ENCODE results near the gene NPAS2.

NPAS2 gene

DNA sequence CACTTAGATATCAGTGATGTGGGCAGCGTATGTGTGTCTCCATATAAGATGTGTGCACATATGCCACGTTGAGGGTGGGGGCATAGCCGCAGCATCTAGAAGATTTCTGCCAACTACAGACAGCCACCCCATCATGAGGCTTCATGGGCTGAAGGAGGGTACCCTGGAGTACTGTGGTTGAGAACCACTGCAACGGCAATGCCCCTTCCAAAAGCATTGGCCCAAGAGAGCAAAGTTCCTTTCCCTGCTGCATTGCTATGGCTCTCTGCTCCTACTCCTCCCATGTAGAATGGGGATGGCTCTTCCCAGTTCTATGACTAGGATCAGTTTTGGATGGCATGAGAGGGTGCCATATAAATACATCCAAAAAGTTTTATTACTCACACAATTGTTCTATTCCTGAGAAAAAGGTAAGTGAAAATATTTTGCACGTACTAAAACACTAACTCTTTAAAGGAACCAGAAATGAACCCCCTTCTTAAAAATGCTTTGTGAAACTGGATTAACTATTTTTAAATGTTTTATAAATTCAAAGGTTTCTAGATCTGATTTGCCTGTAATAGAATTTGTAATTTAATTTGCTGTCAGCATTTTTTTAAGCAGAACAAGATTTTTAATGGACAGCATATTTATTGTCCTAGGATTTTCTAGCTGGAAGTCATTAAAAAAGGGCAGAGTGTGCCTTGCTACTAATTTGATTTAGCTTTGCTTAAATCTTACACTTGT lies 177.7 kb downstream of the NPAS2 start:
- Histone ChIP-seq H3K9ac (ENCODE audit: low read depth in 1 of 2, low read length in 2 of 2) (no peak overlapping the region), H3K36me3 (ENCODE audit: control insufficient read depth in 2 of 2, insufficient read depth in 2 of 2, low read length in 2 of 2) (peaks cover 8 to 9% of the 10 kb centered on the region in 2 donors), H3K9me3 (ENCODE audit: control insufficient read depth in 2 of 2, low read length in 2 of 2) (no peaks in the 10 kb centered on the region), H3K27ac (ENCODE audit: low read depth in 2 of 2, low read length in 2 of 2) (no peak overlapping the region), H3K27me3 (ENCODE audit: control insufficient read depth in 2 of 2, insufficient read depth in 2 of 2, low read length in 2 of 2) (no peaks in the 10 kb centered on the region), H3K4me3 (ENCODE audit: low read length in 2 of 2) (no peak overlapping the region), H3K4me1 (ENCODE audit: control insufficient read depth in 2 of 2, insufficient read depth in 2 of 2, low read length in 2 of 2) (peaks cover 4 to 5% of the 10 kb centered on the region in 2 donors)

DNA sequence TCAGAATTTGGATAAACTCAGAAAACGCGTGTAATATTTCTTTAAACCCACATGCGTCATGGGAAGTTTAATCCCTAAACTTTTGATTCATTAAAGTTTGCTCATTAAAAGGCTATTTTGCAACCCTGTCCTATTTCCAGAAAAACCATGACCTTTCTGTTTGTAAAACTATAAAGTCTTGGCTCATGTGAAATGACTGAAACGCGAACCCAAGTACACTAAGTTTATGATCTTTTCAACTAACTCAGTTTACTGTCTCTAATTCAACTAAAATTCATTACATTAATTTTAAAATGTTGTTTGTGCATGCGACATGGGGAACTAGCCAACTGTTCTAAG lies 178.3 kb downstream of the NPAS2 start:
- Histone ChIP-seq H3K27me3 (ENCODE audit: control insufficient read depth in 2 of 2, insufficient read depth in 2 of 2, low read length in 2 of 2) (no peaks in the 10 kb centered on the region), H3K9me3 (ENCODE audit: control insufficient read depth in 2 of 2, low read length in 2 of 2) (no peaks in the 10 kb centered on the region), H3K4me3 (ENCODE audit: low read length in 2 of 2) (no peak overlapping the region), H3K4me1 (ENCODE audit: control insufficient read depth in 2 of 2, insufficient read depth in 2 of 2, low read length in 2 of 2) (peaks cover 7 to 8% of the 10 kb centered on the region in 2 donors), H3K9ac (ENCODE audit: low read depth in 1 of 2, low read length in 2 of 2) (no peak overlapping the region), H3K36me3 (ENCODE audit: control insufficient read depth in 2 of 2, insufficient read depth in 2 of 2, low read length in 2 of 2) (peaks cover 8 to 9% of the 10 kb centered on the region in 2 donors), H3K27ac (ENCODE audit: low read depth in 2 of 2, low read length in 2 of 2) (no peak overlapping the region)

DNA sequence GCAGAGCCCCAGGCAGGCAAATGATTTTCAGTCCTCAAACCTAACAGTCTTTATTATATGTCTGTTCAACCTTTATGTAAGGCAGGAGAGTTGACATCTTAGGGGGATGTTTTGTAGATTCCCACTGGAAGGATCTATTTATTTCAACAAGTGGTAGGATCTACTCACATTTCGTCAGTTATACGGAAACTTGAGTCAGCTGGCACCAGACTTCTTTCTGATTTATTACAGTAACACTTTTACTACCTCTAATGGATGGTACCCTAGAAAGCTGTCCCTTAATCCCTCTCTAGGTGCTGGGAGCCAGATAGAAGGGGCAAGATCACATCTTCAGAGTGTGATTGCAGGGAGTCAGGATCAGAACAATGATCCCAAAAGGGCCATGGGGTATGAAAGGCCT lies 180.1 kb downstream of the NPAS2 start:
- Histone ChIP-seq H3K4me3 (ENCODE audit: low read length in 2 of 2) (no peak overlapping the region), H3K4me1 (ENCODE audit: control insufficient read depth in 2 of 2, insufficient read depth in 2 of 2, low read length in 2 of 2) (peaks cover 15 to 18% of the 10 kb centered on the region in 2 donors), H3K36me3 (ENCODE audit: control insufficient read depth in 2 of 2, insufficient read depth in 2 of 2, low read length in 2 of 2) (peaks cover 15 to 22% of the 10 kb centered on the region in 2 donors), H3K9ac (ENCODE audit: low read depth in 1 of 2, low read length in 2 of 2) (no peak overlapping the region), H3K27ac (ENCODE audit: low read depth in 2 of 2, low read length in 2 of 2) (no peak overlapping the region), H3K9me3 (ENCODE audit: control insufficient read depth in 2 of 2, low read length in 2 of 2) (no peaks in the 10 kb centered on the region), H3K27me3 (ENCODE audit: control insufficient read depth in 2 of 2, insufficient read depth in 2 of 2, low read length in 2 of 2) (no peaks in the 10 kb centered on the region)

DNA sequence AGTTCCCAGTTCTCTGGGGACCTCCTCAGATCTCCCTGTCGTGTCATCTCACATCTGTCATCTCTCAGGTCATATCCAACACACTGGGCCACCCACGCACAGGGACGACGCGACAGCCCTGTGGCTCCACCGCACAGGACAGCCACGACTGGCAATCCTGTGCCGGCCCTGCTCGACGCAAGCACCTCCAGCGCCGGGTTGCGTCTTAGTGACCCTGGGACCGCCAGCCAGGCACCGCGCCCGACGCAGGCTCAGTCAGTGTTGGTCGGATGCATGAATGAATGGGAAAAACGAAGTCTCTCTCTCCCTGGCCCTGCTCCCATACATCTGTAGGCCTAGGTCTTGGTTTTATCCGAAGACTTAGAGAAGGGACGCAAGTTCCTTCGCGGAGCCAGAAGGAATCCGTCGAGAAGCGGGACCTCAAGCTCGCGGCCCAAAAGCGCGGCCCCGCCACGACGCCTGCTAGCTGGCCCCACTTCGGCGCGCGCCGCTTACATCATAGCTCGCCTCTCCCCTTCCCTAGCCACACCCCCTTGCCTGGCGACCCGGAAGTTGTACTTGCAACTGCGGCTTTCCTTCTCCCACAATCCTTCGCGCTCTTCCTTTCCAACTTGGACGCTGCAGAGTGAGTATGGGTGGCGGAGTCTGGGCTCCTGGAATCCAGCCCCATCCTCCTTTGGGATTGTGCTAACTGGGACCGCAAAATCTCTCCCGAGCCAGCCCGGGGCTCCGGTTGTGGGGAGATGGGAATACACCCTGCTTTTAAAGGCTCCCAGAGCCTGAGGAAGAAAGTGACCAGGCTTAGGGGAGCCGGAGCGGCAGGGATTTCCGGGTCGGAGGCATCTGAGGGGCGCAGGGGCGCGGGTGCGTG lies 182.0 kb downstream of the NPAS2 start, which contains the start of gene RPL31:
Gene RPL31 (plus strand): TSS at position 599 of the 871 bp plus-strand sequence. CDS start 413 bp downstream, outside the sequence.
- Histone ChIP-seq H3K4me3 (ENCODE audit: low read length in 2 of 2) (peak within 1 kb of the TSS; percentile 93 to 97), H3K36me3 (ENCODE audit: control insufficient read depth in 2 of 2, insufficient read depth in 2 of 2, low read length in 2 of 2) (peaks cover 34 to 35% of the 10 kb centered on the region in 2 donors), H3K4me1 (ENCODE audit: control insufficient read depth in 2 of 2, insufficient read depth in 2 of 2, low read length in 2 of 2) (peaks cover 15 to 18% of the 10 kb centered on the region in 2 donors), H3K9ac (ENCODE audit: low read depth in 1 of 2, low read length in 2 of 2) (peak within 1 kb of the TSS; percentile 96 to 98), H3K27ac (ENCODE audit: low read depth in 2 of 2, low read length in 2 of 2) (peak within 1 kb of the TSS; percentile 77 to 90), H3K9me3 (ENCODE audit: control insufficient read depth in 2 of 2, low read length in 2 of 2) (no peaks in the 10 kb centered on the region), H3K27me3 (ENCODE audit: control insufficient read depth in 2 of 2, insufficient read depth in 2 of 2, low read length in 2 of 2) (no peaks in the 10 kb centered on the region)

DNA sequence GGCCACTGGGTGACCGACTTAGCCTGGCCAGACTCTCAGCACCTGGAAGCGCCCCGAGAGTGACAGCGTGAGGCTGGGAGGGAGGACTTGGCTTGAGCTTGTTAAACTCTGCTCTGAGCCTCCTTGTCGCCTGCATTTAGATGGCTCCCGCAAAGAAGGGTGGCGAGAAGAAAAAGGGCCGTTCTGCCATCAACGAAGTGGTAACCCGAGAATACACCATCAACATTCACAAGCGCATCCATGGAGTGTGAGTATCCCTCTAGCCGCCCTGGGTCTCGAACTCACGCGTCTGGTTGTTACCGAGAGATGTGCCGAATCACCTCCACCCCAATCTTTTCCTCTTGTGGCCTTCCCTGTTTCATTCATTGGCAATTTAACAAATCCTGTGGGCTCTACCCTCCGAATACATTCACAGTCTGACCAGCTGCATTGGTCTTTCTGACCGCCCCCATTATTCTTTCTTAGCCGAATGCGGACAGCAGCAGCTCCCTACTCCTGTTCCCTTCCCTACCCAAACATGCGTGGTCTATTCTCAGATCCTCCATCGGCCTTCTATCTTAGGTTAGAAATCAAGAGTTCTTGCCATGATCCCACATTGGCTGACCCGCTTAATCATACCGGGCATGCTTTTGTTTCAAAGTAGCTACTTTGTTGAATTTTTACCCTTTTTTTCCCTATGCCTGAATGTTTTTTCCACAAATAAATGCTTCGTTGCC lies 182.8 kb downstream of the NPAS2 start:
- Histone ChIP-seq H3K9me3 (ENCODE audit: control insufficient read depth in 2 of 2, low read length in 2 of 2) (no peaks in the 10 kb centered on the region), H3K27me3 (ENCODE audit: control insufficient read depth in 2 of 2, insufficient read depth in 2 of 2, low read length in 2 of 2) (no peaks in the 10 kb centered on the region), H3K4me1 (ENCODE audit: control insufficient read depth in 2 of 2, insufficient read depth in 2 of 2, low read length in 2 of 2) (peaks cover 15 to 18% of the 10 kb centered on the region in 2 donors), H3K9ac (ENCODE audit: low read depth in 1 of 2, low read length in 2 of 2) (peak overlapping the region; percentile 96 to 98), H3K36me3 (ENCODE audit: control insufficient read depth in 2 of 2, insufficient read depth in 2 of 2, low read length in 2 of 2) (peaks cover 42 to 43% of the 10 kb centered on the region in 2 donors), H3K4me3 (ENCODE audit: low read length in 2 of 2) (peak overlapping the region; percentile 93 to 97), H3K27ac (ENCODE audit: low read depth in 2 of 2, low read length in 2 of 2) (peak overlapping the region; percentile 77 to 90)

DNA sequence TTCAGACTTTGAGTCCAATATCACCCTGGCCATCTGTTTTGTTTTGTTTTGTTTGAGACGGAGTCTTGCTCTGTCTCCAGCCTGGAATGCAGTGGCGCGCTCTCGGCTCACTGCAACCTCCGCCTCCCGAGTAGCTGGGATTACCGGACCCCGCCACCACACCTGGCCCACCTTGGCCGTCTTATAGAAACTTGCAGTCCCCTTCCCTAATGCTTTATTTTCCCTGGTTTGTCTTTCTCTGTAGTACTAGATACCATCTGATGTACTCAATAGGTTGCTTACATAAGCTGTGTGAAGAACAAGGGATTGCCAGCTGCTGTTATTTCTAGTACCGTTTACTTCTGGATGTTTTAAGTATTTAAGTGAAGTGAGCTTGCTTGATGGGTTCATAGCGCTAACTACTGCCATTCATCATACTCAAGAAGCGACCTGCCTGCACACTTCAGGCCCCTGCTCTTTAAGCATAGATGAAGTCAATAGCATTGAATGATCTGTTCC lies 183.4 kb downstream of the NPAS2 start:
- peaks cover 15 to 18% of the 10 kb centered on the region in 2 donors for H3K4me1 ChIP-seq (ENCODE audit: control insufficient read depth in 2 of 2, insufficient read depth in 2 of 2, low read length in 2 of 2)
- H3K36me3 ChIP-seq (ENCODE audit: control insufficient read depth in 2 of 2, insufficient read depth in 2 of 2, low read length in 2 of 2), result peaks cover 46 to 48% of the 10 kb centered on the region in 2 donors

DNA sequence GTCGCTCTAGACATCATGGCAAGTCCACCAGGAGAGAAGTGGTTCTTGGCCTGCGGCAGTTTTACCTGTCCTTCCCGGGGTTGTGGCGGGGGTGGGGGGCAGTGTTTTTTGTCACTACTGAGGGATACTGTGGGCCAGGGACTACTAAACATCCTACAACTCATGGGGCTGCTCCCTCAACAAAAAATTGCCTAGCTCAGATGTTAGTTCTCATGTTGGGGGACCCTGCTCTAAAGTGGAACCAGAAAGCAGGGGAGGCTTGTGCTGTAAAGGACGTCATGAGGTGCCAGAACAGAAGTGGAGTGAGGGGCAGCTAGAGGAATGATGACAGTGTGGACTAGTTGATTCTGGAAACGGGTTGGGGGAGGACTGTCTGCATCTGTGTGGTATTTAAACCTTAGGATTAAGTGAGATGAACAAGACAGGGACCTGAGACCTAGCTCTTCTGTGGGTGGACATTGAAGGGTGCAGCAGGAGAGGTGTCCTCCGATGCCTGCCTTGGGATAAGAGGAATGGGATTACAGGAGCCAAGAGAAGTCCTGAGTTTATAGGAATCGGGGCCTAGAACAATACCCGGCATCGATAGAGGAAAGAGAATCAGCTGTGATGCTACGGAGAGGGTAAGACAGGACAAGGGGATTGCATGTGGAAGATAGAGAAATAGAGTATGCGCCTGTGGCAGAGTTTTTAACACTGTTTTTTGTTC lies 184.8 kb downstream of the NPAS2 start:
- H3K27me3 ChIP-seq (ENCODE audit: control insufficient read depth in 2 of 2, insufficient read depth in 2 of 2, low read length in 2 of 2), result no peaks in the 10 kb centered on the region
- no peak overlapping the region for H3K9ac ChIP-seq (ENCODE audit: low read depth in 1 of 2, low read length in 2 of 2)
- peaks cover 49 to 53% of the 10 kb centered on the region in 2 donors for H3K36me3 ChIP-seq (ENCODE audit: control insufficient read depth in 2 of 2, insufficient read depth in 2 of 2, low read length in 2 of 2)
- no peak overlapping the region for H3K4me3 ChIP-seq (ENCODE audit: low read length in 2 of 2)
- no peak overlapping the region for H3K27ac ChIP-seq (ENCODE audit: low read depth in 2 of 2, low read length in 2 of 2)
- no peaks in the 10 kb centered on the region for H3K9me3 ChIP-seq (ENCODE audit: control insufficient read depth in 2 of 2, low read length in 2 of 2)
- H3K4me1 ChIP-seq (ENCODE audit: control insufficient read depth in 2 of 2, insufficient read depth in 2 of 2, low read length in 2 of 2), result peaks cover 15 to 18% of the 10 kb centered on the region in 2 donors

More for the DNA sequence above, 183.4 kb downstream of the NPAS2 start:
- H3K27me3 ChIP-seq (ENCODE audit: control insufficient read depth in 2 of 2, insufficient read depth in 2 of 2, low read length in 2 of 2), result no peaks in the 10 kb centered on the region
- peak overlapping the region; percentile 93 to 97 for H3K4me3 ChIP-seq (ENCODE audit: low read length in 2 of 2)
- no peak overlapping the region for H3K27ac ChIP-seq (ENCODE audit: low read depth in 2 of 2, low read length in 2 of 2)
- no peaks in the 10 kb centered on the region for H3K9me3 ChIP-seq (ENCODE audit: control insufficient read depth in 2 of 2, low read length in 2 of 2)
- peak overlapping the region; percentile 96 to 98 for H3K9ac ChIP-seq (ENCODE audit: low read depth in 1 of 2, low read length in 2 of 2)

DNA sequence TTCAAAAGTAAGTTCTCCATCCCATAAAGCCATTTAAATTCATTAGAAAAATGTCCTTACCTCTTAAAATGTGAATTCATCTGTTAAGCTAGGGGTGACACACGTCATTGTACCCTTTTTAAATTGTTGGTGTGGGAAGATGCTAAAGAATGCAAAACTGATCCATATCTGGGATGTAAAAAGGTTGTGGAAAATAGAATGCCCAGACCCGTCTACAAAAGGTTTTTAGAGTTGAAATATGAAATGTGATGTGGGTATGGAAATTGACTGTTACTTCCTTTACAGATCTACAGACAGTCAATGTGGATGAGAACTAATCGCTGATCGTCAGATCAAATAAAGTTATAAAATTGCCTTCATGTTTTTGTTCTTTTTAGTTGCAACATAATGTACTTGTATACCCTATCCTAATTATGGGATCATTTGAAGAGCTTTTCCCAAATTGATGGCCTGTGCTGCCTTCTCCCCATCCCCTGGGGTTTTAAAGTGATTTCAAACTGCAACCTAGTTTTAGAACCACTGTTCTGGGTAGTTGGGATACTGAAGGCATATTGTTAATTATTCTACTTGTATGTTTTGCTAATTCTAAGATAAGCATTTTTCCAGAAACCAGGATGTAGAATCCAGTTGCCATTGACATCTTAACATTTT lies 186.3 kb downstream of the NPAS2 start:
- Histone ChIP-seq H3K4me1 (ENCODE audit: control insufficient read depth in 2 of 2, insufficient read depth in 2 of 2, low read length in 2 of 2) (peaks cover 15 to 18% of the 10 kb centered on the region in 2 donors), H3K27me3 (ENCODE audit: control insufficient read depth in 2 of 2, insufficient read depth in 2 of 2, low read length in 2 of 2) (no peaks in the 10 kb centered on the region), H3K27ac (ENCODE audit: low read depth in 2 of 2, low read length in 2 of 2) (no peak overlapping the region), H3K9ac (ENCODE audit: low read depth in 1 of 2, low read length in 2 of 2) (no peak overlapping the region), H3K36me3 (ENCODE audit: control insufficient read depth in 2 of 2, insufficient read depth in 2 of 2, low read length in 2 of 2) (peaks cover 51 to 60% of the 10 kb centered on the region in 2 donors), H3K9me3 (ENCODE audit: control insufficient read depth in 2 of 2, low read length in 2 of 2) (no peaks in the 10 kb centered on the region), H3K4me3 (ENCODE audit: low read length in 2 of 2) (no peak overlapping the region)
